ENCODE data around the gene WDR7.

Gene WDR7

DNA sequence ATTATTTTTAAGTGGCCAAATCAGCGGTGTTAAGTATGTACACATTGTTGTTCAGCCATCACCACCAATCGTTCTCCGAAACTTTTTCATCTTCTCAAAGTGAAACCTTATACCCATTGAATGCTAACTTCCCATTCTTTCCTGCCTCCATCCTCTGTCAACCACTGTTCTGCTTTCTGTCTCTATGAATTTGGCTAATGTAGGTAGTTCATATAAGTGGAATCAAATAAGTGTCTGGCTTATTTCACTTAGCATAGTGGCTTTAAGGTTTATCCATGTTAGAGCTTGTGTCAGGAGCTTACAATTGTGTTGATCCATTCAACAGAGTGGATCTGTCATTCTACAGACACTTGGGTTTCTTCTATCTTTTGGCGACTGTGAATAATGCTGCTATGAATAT, 192.1 kb downstream of the WDR7 start:
- TF ChIP-seq ZFX (IDR thresholded peaks at IDR 0.05; ENCODE audit: borderline replicate concordance), result no peak
- TF ChIP-seq, protein P1, sequence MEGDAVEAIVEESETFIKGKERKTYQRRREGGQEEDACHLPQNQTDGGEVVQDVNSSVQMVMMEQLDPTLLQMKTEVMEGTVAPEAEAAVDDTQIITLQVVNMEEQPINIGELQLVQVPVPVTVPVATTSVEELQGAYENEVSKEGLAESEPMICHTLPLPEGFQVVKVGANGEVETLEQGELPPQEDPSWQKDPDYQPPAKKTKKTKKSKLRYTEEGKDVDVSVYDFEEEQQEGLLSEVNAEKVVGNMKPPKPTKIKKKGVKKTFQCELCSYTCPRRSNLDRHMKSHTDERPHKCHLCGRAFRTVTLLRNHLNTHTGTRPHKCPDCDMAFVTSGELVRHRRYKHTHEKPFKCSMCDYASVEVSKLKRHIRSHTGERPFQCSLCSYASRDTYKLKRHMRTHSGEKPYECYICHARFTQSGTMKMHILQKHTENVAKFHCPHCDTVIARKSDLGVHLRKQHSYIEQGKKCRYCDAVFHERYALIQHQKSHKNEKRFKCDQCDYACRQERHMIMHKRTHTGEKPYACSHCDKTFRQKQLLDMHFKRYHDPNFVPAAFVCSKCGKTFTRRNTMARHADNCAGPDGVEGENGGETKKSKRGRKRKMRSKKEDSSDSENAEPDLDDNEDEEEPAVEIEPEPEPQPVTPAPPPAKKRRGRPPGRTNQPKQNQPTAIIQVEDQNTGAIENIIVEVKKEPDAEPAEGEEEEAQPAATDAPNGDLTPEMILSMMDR (IDR thresholded peaks at IDR 0.05), result no peak
- H3K27ac ChIP-seq, result no peak overlapping the region

DNA sequence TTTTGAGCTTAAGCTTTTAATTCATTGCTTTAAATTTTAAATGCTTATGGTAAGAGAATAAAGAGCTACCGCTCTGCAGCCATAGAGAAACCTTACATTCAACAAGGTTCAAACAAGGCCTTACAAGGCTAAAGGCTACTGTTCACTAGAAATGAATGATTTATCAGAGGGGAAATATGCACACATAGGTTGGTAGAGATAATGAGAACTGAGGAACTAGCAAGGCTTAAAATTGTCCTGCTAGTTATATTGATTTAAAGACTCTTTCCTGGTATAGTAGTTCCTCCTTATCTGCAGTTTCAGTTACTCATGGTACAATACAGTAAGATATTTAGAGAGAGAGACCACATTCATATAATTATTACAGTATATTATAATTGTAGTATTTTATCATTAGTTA, 193.4 kb downstream of the WDR7 start:
- TF ChIP-seq ZFX (IDR thresholded peaks at IDR 0.05; ENCODE audit: borderline replicate concordance), result no peak
- TF ChIP-seq, protein P1 (IDR thresholded peaks at IDR 0.05), result no peak
- H3K27ac ChIP-seq, result no peak overlapping the region

DNA sequence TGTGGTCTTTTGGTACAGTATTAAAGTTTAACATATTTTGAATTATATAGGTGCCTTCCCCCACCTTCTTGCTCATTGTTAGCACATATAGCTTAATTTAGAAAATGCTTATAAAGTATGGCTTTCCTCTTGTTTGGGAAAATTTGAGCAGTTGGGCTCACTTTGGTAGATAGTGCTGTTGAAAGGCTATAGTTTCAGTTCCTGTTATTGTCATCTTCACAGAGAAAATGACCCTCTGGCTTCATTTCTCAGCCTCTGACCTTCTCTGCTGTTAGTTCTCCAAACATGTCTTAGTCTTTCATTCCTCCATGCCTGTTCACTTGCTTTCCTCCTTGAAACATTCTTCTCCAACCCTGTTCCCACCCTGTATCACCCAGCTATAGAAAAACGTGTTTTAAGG, 200.6 kb downstream of the WDR7 start:
- TF ChIP-seq ZFX (IDR thresholded peaks at IDR 0.05; ENCODE audit: borderline replicate concordance), result no peak
- TF ChIP-seq, protein P1 (IDR thresholded peaks at IDR 0.05), result no peak
- H3K27ac ChIP-seq, result no peak overlapping the region

DNA sequence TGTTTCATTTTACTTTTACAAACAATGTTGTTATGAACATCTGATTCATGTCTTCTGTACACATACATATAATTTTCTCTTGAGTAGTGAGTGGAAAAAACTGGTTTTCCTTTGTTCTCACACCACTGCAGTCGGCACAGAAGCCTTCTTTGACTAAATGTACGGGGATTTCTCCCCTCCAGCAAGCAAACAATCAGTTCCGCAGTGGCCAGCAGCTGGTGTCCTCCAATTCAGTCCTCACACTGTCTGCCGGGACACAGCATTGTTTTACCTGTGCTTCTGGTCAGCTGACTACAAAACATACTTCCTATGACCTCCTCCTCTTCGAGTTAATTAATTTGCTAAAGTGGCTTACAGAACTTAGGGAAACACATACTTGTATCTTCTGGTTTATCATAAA, 202.8 kb downstream of the WDR7 start:
- H3K27ac ChIP-seq, result no peak overlapping the region
- no peak for TF ChIP-seq ZFX (IDR thresholded peaks at IDR 0.05; ENCODE audit: borderline replicate concordance)
- TF ChIP-seq, protein P1 (IDR thresholded peaks at IDR 0.05), result no peak

DNA sequence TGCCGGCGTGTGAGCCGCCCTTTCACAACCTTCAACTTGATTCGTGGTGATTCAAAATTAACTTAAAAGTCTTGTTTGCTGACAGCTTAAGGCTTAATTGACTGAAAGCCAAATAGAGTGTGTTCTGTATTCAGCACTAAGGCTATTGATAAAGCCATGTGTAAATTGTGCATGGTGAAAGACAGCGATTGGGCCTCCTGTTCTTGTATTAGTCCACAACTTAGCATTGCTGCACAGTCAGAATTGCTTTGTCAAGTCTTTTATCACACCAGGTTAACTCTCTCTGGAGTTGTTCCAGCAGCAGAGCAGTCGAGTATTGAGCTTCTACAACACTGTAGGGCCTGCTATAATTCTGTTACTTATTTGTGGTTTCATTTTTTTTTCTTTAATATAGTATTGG, 210.1 kb downstream of the WDR7 start:
- H3K27ac ChIP-seq, result no peak overlapping the region
- no peak for TF ChIP-seq ZFX (IDR thresholded peaks at IDR 0.05; ENCODE audit: borderline replicate concordance)
- TF ChIP-seq, protein P1 (IDR thresholded peaks at IDR 0.05), result no peak

DNA sequence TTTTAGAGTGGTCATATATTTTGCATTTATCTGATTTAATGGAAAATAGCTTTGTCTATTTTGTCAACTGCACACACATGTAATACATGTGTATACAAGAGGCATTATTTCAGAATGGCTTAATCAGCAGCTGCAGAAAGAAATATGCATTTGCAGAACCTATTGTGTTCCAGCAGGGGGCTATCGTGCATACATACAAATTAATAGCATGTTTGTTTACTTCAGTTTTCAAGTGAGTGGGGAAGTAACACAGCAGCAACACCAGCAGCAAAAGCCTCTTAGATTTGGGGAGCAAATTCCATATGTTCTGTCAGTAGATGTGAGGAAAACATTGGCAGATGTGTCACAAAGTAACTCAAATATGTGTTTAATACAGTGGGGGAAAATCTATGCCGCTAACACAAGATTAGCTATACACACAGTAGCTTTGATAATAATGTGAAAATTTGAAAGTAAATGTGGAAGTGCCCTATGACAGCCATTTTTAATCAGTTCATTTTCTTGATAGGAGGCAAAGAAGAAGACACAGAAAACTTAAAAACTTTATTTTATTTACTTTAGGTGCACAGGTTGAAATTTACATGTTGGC, 218.1 kb downstream of the WDR7 start:
- H3K27ac ChIP-seq, result no peak overlapping the region
- TF ChIP-seq ZFX (IDR thresholded peaks at IDR 0.05; ENCODE audit: borderline replicate concordance), result no peak
- TF ChIP-seq, protein P1 (IDR thresholded peaks at IDR 0.05), result peak; percentile 86

DNA sequence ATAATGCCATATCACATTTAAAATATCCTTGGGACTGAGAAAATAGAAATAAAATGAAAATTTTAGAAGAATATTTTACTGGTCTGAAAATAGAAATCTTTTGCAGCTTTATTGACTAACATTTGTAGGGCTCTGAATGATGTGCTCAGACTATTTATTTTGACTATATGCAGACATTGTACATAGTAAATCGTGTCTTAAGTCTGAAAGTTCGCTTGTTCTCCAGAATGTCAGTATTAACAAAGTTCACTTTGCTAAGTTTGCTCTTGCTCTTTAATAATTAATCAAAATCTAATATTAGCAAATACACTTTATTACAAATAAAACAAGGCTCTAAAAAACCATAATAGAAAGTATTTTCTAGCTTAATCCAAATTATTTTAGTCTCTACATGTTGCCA, 219.8 kb downstream of the WDR7 start:
- TF ChIP-seq, protein P1 (IDR thresholded peaks at IDR 0.05), result no peak
- TF ChIP-seq ZFX (IDR thresholded peaks at IDR 0.05; ENCODE audit: borderline replicate concordance), result no peak
- H3K27ac ChIP-seq, result no peak overlapping the region
